Ovary (tissue), 3 donors: ENCODE data around the gene KCNJ6.

Experiments used
- EP300 ChIP-seq: sonication (generic); formaldehyde crosslinking; IDR thresholded peaks from one replicate; pipeline ENCODE4 v1.6.1; 2017; ENCODE audit warnings: antibody characterized with exemption
- POLR2A ChIP-seq: fragments of 450-650 bp; IDR thresholded peaks from one replicate; pipeline ENCODE4 v1.6.1; 2017; ENCODE audit warnings: antibody characterized with exemption, mild to moderate bottlenecking, moderate library complexity
- TF ChIP-seq, protein P1 (sequence below), 3 donors: fragments of 450-650 bp in 2 of 3; fragments of 200-600 bp in 1 of 3; IDR thresholded peaks; one replicate each; pipeline versions ENCODE4 v1.5.1 to v1.8.0; 2016 to 2022; ENCODE audit warnings: antibody characterized with exemption in 3 of 3, mild to moderate bottlenecking in 1 of 3
- donor health status: DM: no; HTN: no; CAD: no.

DNA sequence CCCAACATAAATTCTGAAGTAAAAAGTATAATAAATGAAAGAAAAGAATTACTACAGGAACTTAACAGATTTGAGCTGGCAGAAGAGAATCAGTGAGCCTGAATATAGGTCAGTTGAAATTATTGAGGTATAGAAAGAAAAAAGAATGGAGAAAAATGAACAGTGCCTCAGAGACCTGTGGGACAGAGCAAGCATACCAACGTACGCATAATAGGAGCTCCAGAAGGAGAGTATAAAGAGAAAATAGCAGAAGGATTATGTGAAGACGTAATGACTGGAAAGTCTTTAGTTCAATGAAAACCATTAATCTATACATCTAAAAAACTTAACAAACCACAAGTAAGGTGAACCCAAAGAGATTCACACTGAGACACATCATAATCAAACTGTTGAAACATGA lies 287.9 kb downstream of the KCNJ6 start:
- TF ChIP-seq, protein P1, sequence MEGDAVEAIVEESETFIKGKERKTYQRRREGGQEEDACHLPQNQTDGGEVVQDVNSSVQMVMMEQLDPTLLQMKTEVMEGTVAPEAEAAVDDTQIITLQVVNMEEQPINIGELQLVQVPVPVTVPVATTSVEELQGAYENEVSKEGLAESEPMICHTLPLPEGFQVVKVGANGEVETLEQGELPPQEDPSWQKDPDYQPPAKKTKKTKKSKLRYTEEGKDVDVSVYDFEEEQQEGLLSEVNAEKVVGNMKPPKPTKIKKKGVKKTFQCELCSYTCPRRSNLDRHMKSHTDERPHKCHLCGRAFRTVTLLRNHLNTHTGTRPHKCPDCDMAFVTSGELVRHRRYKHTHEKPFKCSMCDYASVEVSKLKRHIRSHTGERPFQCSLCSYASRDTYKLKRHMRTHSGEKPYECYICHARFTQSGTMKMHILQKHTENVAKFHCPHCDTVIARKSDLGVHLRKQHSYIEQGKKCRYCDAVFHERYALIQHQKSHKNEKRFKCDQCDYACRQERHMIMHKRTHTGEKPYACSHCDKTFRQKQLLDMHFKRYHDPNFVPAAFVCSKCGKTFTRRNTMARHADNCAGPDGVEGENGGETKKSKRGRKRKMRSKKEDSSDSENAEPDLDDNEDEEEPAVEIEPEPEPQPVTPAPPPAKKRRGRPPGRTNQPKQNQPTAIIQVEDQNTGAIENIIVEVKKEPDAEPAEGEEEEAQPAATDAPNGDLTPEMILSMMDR (IDR thresholded peaks at IDR 0.05), result no peak
- TF ChIP-seq POLR2A (no peak), EP300 (no peak)
